ENCODE data around the gene CBFA2T2.

CBFA2T2 gene

GRCh38 chr20:33675136-33675959 is 185.5 kb downstream of the CBFA2T2 start:
- no peak overlapping the region for H3K9ac ChIP-seq (ENCODE audit: low read length)
- H2AK5ac ChIP-seq (ENCODE audit: low read length), result peak overlapping the region; percentile 5
- peak overlapping the region; percentile 4 for H3K27ac ChIP-seq (ENCODE audit: low read depth, low read length)
- no peak overlapping the region for H3K23ac ChIP-seq (ENCODE audit: low read length)
- peak overlapping the region; percentile 52 for H4K12ac ChIP-seq (ENCODE audit: low read depth, low read length)
- H3K4me2 ChIP-seq (ENCODE audit: low read length), result peak overlapping the region; percentile 94
- H2BK12ac ChIP-seq (ENCODE audit: low read length), result peak overlapping the region; percentile 12
- peak overlapping the region; percentile 55 for H3K14ac ChIP-seq (ENCODE audit: low read length)
- peaks cover 38 to 42% of the 10 kb centered on the region in 2 experiments for H3K36me3 ChIP-seq (ENCODE audit: control insufficient read depth in 1 of 2, insufficient read depth in 2 of 2, low read length in 2 of 2)
- H3K4me1 ChIP-seq (ENCODE audit: control insufficient read depth in 1 of 2, insufficient read depth in 2 of 2, low read length in 2 of 2), result peaks cover 19 to 22% of the 10 kb centered on the region in 2 experiments
- no peak overlapping the region for H3K18ac ChIP-seq (ENCODE audit: low read length)
- peaks cover 10% of the 10 kb centered on the region for H3K79me2 ChIP-seq (ENCODE audit: control insufficient read depth, insufficient read depth, low read length, poor library complexity)
- peaks cover 4% of the 10 kb centered on the region for H3K9me3 ChIP-seq (ENCODE audit: insufficient read depth, low read depth, low read length)
- no peak for DNase-seq
- H4K8ac ChIP-seq (ENCODE audit: low read depth, low read length), result peak overlapping the region; percentile 83
- H3K27me3 ChIP-seq (ENCODE audit: insufficient read depth, low read length), result no peaks in the 10 kb centered on the region
- peak overlapping the region; percentile 39 for H4K91ac ChIP-seq (ENCODE audit: low read depth, low read length)
- H2BK120ac ChIP-seq (ENCODE audit: insufficient read depth, low read length, poor library complexity), result no peak overlapping the region
- WGBS (ENCODE audit: extremely low coverage, insufficient coverage, insufficient read length), result no CpG with 5 or more reads among the region's 16 CpGs
- H3K79me1 ChIP-seq (ENCODE audit: low read length), result peaks cover 17% of the 10 kb centered on the region
- H3K4me3 ChIP-seq (ENCODE audit: low read depth, low read length), result no peak overlapping the region
- no peak overlapping the region for H2BK5ac ChIP-seq (ENCODE audit: low read depth, low read length, poor library complexity)
- H2AFZ ChIP-seq (ENCODE audit: insufficient read depth, low read length, poor library complexity), result peak overlapping the region; percentile 43
- no peak overlapping the region for H3K4ac ChIP-seq (ENCODE audit: low read depth, low read length)

DNA sequence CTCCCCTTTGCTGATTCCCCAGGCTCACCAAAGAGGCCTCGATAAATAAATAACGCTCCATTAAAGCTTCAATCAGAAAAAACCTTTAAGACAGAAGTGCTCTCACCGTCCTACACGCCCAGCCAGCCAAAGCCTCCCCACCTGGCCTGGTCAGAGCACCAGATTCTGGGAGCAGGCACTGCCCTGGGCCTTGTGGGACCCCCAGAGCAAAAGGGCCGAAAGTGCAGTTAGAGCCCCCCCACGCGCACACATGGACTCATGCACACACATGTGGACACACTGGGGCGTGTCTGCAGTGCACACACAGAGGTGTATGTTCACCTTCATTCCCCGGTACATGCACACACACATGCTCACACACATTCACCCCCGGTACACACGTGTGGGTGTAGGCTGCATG is 186.2 kb downstream of the CBFA2T2 start:
- Histone ChIP-seq H3K79me2 (ENCODE audit: control insufficient read depth, insufficient read depth, low read length, poor library complexity) (peaks cover 10% of the 10 kb centered on the region), H3K36me3 (ENCODE audit: control insufficient read depth in 1 of 2, insufficient read depth in 2 of 2, low read length in 2 of 2) (peaks cover 31 to 36% of the 10 kb centered on the region in 2 experiments), H3K18ac (ENCODE audit: low read length) (no peak overlapping the region), H2AFZ (ENCODE audit: insufficient read depth, low read length, poor library complexity) (no peak overlapping the region), H3K23ac (ENCODE audit: low read length) (no peak overlapping the region), H3K9me3 (ENCODE audit: insufficient read depth, low read depth, low read length) (peaks cover 4% of the 10 kb centered on the region), H2AK5ac (ENCODE audit: low read length) (no peak overlapping the region), H4K91ac (ENCODE audit: low read depth, low read length) (no peak overlapping the region), H3K4me1 (ENCODE audit: control insufficient read depth in 1 of 2, insufficient read depth in 2 of 2, low read length in 2 of 2) (peaks cover 19 to 22% of the 10 kb centered on the region in 2 experiments), H3K4ac (ENCODE audit: low read depth, low read length) (no peak overlapping the region), H4K8ac (ENCODE audit: low read depth, low read length) (no peak overlapping the region), H3K79me1 (ENCODE audit: low read length) (peaks cover 17% of the 10 kb centered on the region), H3K9ac (ENCODE audit: low read length) (no peak overlapping the region), H3K27me3 (ENCODE audit: insufficient read depth, low read length) (no peaks in the 10 kb centered on the region), H3K4me2 (ENCODE audit: low read length) (no peak overlapping the region), H3K4me3 (ENCODE audit: low read depth, low read length) (peak overlapping the region; percentile 17), H2BK120ac (ENCODE audit: insufficient read depth, low read length, poor library complexity) (no peak overlapping the region), H2BK5ac (ENCODE audit: low read depth, low read length, poor library complexity) (no peak overlapping the region), H4K12ac (ENCODE audit: low read depth, low read length) (no peak overlapping the region), H2BK12ac (ENCODE audit: low read length) (no peak overlapping the region), H3K14ac (ENCODE audit: low read length) (no peak overlapping the region), H3K27ac (ENCODE audit: low read depth, low read length) (no peak overlapping the region)
- DNase-seq, result no peak
- WGBS (ENCODE audit: extremely low coverage, insufficient coverage, insufficient read length), result no CpG with 5 or more reads among the region's 11 CpGs

- no CpG with 5 or more reads among the region's 31 CpGs for WGBS (ENCODE audit: extremely low coverage, insufficient coverage, insufficient read length)
Observed at GRCh38 chr20:33676652-33677645, 187.1 kb downstream of the CBFA2T2 start.

GRCh38 chr20:33677991-33678702 is 188.3 kb downstream of the CBFA2T2 start:
- H2BK120ac ChIP-seq (ENCODE audit: insufficient read depth, low read length, poor library complexity), result no peak overlapping the region
- WGBS (ENCODE audit: extremely low coverage, insufficient coverage, insufficient read length), result no CpG with 5 or more reads among the region's 15 CpGs
- H4K12ac ChIP-seq (ENCODE audit: low read depth, low read length), result no peak overlapping the region
- H3K4me2 ChIP-seq (ENCODE audit: low read length), result no peak overlapping the region
- H3K27me3 ChIP-seq (ENCODE audit: insufficient read depth, low read length), result no peaks in the 10 kb centered on the region
- no peak overlapping the region for H2BK5ac ChIP-seq (ENCODE audit: low read depth, low read length, poor library complexity)
- no peak overlapping the region for H3K27ac ChIP-seq (ENCODE audit: low read depth, low read length)
- DNase-seq, result no peak
- no peak overlapping the region for H2AK5ac ChIP-seq (ENCODE audit: low read length)
- peaks cover 10% of the 10 kb centered on the region for H3K79me2 ChIP-seq (ENCODE audit: control insufficient read depth, insufficient read depth, low read length, poor library complexity)
- peaks cover 2% of the 10 kb centered on the region for H3K9me3 ChIP-seq (ENCODE audit: insufficient read depth, low read depth, low read length)
- H3K23ac ChIP-seq (ENCODE audit: low read length), result no peak overlapping the region
- H3K4ac ChIP-seq (ENCODE audit: low read depth, low read length), result no peak overlapping the region
- H2AFZ ChIP-seq (ENCODE audit: insufficient read depth, low read length, poor library complexity), result no peak overlapping the region
- peaks cover 13 to 14% of the 10 kb centered on the region in 2 experiments for H3K4me1 ChIP-seq (ENCODE audit: control insufficient read depth in 1 of 2, insufficient read depth in 2 of 2, low read length in 2 of 2)
- H4K91ac ChIP-seq (ENCODE audit: low read depth, low read length), result no peak overlapping the region
- peaks cover 13% of the 10 kb centered on the region for H3K79me1 ChIP-seq (ENCODE audit: low read length)
- no peak overlapping the region for H3K18ac ChIP-seq (ENCODE audit: low read length)
- H2BK12ac ChIP-seq (ENCODE audit: low read length), result no peak overlapping the region
- H3K9ac ChIP-seq (ENCODE audit: low read length), result no peak overlapping the region
- no peak overlapping the region for H4K8ac ChIP-seq (ENCODE audit: low read depth, low read length)
- H3K4me3 ChIP-seq (ENCODE audit: low read depth, low read length), result no peak overlapping the region
- peaks cover 26 to 29% of the 10 kb centered on the region in 2 experiments for H3K36me3 ChIP-seq (ENCODE audit: control insufficient read depth in 1 of 2, insufficient read depth in 2 of 2, low read length in 2 of 2)
- no peak overlapping the region for H3K14ac ChIP-seq (ENCODE audit: low read length)

More at GRCh38 chr20:33676652-33677645, 187.1 kb downstream of the CBFA2T2 start:
- no peak overlapping the region for H2AK5ac ChIP-seq (ENCODE audit: low read length)
- peaks cover 19 to 22% of the 10 kb centered on the region in 2 experiments for H3K4me1 ChIP-seq (ENCODE audit: control insufficient read depth in 1 of 2, insufficient read depth in 2 of 2, low read length in 2 of 2)
- no peak overlapping the region for H3K23ac ChIP-seq (ENCODE audit: low read length)
- no peak overlapping the region for H2AFZ ChIP-seq (ENCODE audit: insufficient read depth, low read length, poor library complexity)
- H3K9me3 ChIP-seq (ENCODE audit: insufficient read depth, low read depth, low read length), result peaks cover 4% of the 10 kb centered on the region
- no peaks in the 10 kb centered on the region for H3K27me3 ChIP-seq (ENCODE audit: insufficient read depth, low read length)
- no peak overlapping the region for H3K27ac ChIP-seq (ENCODE audit: low read depth, low read length)
- H3K9ac ChIP-seq (ENCODE audit: low read length), result no peak overlapping the region
- H4K8ac ChIP-seq (ENCODE audit: low read depth, low read length), result no peak overlapping the region
- H3K36me3 ChIP-seq (ENCODE audit: control insufficient read depth in 1 of 2, insufficient read depth in 2 of 2, low read length in 2 of 2), result peaks cover 29% of the 10 kb centered on the region in 2 experiments
- no peak for DNase-seq
- H4K12ac ChIP-seq (ENCODE audit: low read depth, low read length), result no peak overlapping the region
- no peak overlapping the region for H4K91ac ChIP-seq (ENCODE audit: low read depth, low read length)
- no peak overlapping the region for H2BK12ac ChIP-seq (ENCODE audit: low read length)
- H3K14ac ChIP-seq (ENCODE audit: low read length), result no peak overlapping the region
- no peak overlapping the region for H2BK5ac ChIP-seq (ENCODE audit: low read depth, low read length, poor library complexity)
- H3K4ac ChIP-seq (ENCODE audit: low read depth, low read length), result no peak overlapping the region
- peaks cover 10% of the 10 kb centered on the region for H3K79me2 ChIP-seq (ENCODE audit: control insufficient read depth, insufficient read depth, low read length, poor library complexity)
- no peak overlapping the region for H3K4me2 ChIP-seq (ENCODE audit: low read length)
- no peak overlapping the region for H3K4me3 ChIP-seq (ENCODE audit: low read depth, low read length)
- H3K79me1 ChIP-seq (ENCODE audit: low read length), result peaks cover 17% of the 10 kb centered on the region
- H3K18ac ChIP-seq (ENCODE audit: low read length), result no peak overlapping the region
- H2BK120ac ChIP-seq (ENCODE audit: insufficient read depth, low read length, poor library complexity), result no peak overlapping the region

All from trophoblast cell (in vitro differentiated cells and primary cell).